Gastrocnemius medialis (tissue), 4 donors: ENCODE measurements around the gene GOLGA8T. TPM values are rescaled to one million over a fixed set of nuclear protein-coding genes. Genes with fewer than 3 reads are reported as not detected.
"Not testable (repeated sequence)": the region's sequence is repeated elsewhere in the genome, so short reads cannot be mapped to it uniquely, and the experiment has no call there.

Source experiments
- ATAC-seq, 2 donors: fragments of 150-250 bp; one replicate each; pipeline ENCODE4 v1.9.1; 2016
- DNase-seq, 2 donors: peaks; one replicate each; pipeline ENCODE4 v3.0.0-alpha.2; 2019
- H3K27ac ChIP-seq, 4 donors: fragments of 200-600 bp; sonication (generic); 1 replicate in 1 of 4; 2 replicates in 3 of 4; pipeline ENCODE4 v1.5.1; 2016 to 2018; ENCODE audit warnings: mild to moderate bottlenecking in 2 of 4, moderate library complexity in 1 of 4
- H3K27me3 ChIP-seq, 3 donors: fragments of 200-600 bp; sonication (generic) in 2 of 3; 1 replicate in 1 of 3; 2 replicates in 2 of 3; pipeline versions ENCODE4 v1.5.1 to v1.6.0; 2016 to 2019; ENCODE audit warnings: mild to moderate bottlenecking in 1 of 3, moderate library complexity in 1 of 3
- H3K36me3 ChIP-seq, 2 donors: fragments of 200-600 bp; sonication (generic) in 1 of 2; one replicate each; pipeline ENCODE4 v1.5.1; 2017 to 2018
- H3K4me1 ChIP-seq, 2 donors: fragments of 200-600 bp; sonication (generic) in 1 of 2; one replicate each; pipeline ENCODE4 v1.5.1; 2016 to 2017; ENCODE audit warnings: mild to moderate bottlenecking in 2 of 2
- H3K4me3 ChIP-seq, 4 donors: fragments of 200-600 bp; sonication (generic) in 3 of 4; 1 replicate in 1 of 4; 2 replicates in 3 of 4; pipeline ENCODE4 v1.5.1; 2016 to 2019; ENCODE audit warnings: mild to moderate bottlenecking in 2 of 4
- H3K9me3 ChIP-seq, 3 donors: fragments of 200-600 bp; sonication (generic) in 2 of 3; 1 replicate in 1 of 3; 2 replicates in 2 of 3; pipeline ENCODE4 v1.5.1; 2016 to 2019
- in situ Hi-C, 4 donors: fragments of 200-750 bp; cut with MboI; loops; one replicate each; pipeline versions ENCODE4 v1.15.0 to v1.8.0; 2017; ENCODE audit warnings: low sequenced_read_pairs in 4 of 4
- intact Hi-C: fragments of 100-400 bp; cut with DNase I; formaldehyde crosslinking; loops from one replicate; pipeline ENCODE4 v1.15.1; 2023; ENCODE audit warnings: low total_unique reads
- total RNA-seq, 4 donors: library from RNA; depleted of rRNA; stranded (reverse); fragments of >200 nt; gene quantifications; one replicate each; pipeline versions ENCODE4 v1.1.0 to v1.2.3, GENCODE V29; 2016

GOLGA8T gene
- total RNA-seq, 4 donors from 2014 or later, result not detected

DNA sequence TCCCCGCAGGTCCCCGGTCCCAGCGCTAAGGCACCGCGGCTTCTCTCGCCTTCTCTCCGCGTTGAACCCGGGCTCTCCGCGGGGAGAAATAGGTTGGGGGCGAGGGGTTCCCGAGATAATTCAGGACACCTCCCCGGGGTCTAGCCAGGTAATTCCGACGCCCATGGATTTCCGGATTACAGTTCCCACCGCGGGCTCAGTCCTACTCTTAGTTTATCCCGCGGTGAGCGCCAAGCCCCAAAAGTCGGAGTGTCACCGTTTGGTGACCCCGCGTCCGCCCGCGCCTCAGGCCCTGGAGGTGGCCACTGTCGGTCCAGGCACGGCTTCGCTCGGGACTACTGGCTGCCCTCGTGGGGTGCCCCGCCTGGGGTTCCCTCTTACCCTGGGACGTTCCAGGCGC is 56.8 kb downstream of the GOLGA8T start:
- H3K4me3 ChIP-seq, result not testable (repeated sequence)

DNA sequence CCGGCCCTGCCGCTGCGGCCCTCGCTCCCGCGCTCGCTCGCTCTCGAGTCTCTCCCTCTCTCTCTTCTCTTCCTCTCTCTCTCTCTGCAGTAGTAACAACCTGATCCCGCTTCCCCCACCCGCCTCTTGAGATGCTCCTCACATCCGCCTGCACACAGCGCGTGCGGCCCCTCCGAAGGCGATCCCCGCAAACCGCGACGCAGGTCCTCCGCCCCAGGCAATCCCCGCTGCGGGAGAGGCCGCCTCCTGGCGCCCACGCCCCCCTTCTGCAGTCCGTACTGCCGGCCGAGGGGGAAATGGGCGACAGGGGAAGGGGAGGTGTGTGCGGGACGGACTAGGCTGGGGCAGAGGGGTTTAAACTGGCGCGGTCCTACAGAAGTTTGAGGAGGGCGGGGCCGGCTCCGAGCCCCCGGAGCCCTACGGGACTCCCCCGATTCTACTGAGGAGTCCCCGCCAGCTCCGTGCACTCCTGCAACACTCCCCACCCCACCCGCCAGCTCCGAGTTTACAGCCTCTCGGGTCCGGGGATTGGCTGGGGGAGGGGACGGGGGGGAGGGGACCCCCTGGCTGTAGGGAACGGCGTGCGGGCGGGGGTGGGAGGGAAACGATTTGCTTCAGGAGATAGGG is 57.4 kb downstream of the GOLGA8T start:
- DNase-seq, H3K4me1 ChIP-seq, H3K9me3 ChIP-seq, H3K27ac ChIP-seq, H3K4me3 ChIP-seq, intact Hi-C loops, in situ Hi-C loops, ATAC-seq, H3K27me3 ChIP-seq, H3K36me3 ChIP-seq: not testable (repeated sequence)

More for the DNA sequence above, 56.8 kb downstream of the GOLGA8T start:
- H3K9me3 ChIP-seq, in situ Hi-C loops, DNase-seq, H3K4me1 ChIP-seq, ATAC-seq, H3K27me3 ChIP-seq, H3K27ac ChIP-seq, H3K36me3 ChIP-seq, intact Hi-C loops: not testable (repeated sequence)

DNA sequence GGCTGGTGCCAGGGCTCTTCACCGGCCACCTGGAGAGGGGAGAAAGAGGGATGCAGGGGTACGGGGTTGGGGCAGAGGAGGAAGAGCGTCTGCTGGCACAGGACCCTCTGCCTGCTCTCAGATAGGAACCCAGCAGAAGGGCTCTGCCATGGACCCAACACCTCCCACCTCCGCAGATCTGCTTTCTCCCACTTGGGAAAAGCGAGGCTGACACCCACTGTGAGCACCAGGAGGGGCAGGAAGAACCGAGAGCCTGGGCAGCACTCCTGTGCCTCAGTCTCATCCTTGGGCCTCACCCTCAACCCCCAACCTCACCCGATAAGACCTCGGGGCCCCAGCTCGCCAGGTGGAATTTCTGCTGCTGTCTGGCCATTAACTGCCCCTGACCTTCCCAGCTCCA is 58.0 kb downstream of the GOLGA8T start:
- DNase-seq, intact Hi-C loops, in situ Hi-C loops, ATAC-seq, H3K4me3 ChIP-seq, H3K4me1 ChIP-seq, H3K9me3 ChIP-seq, H3K36me3 ChIP-seq, H3K27ac ChIP-seq, H3K27me3 ChIP-seq: not testable (repeated sequence)

Other genes starting within 250 kb of the GOLGA8T start
- gene GOLGA8J, start 52.1 kb upstream of the GOLGA8T start, total RNA-seq, result not detected